Tibial nerve (tissue), 4 donors: ENCODE measurements around the gene BLOC1S3.

ENCODE experiments used
- CTCF ChIP-seq, 5 experiments: fragments of 200-600 bp in 3 of 5; fragments of 450-650 bp in 2 of 5; sonication (generic) in 3 of 5; IDR thresholded peaks; one replicate each; pipeline ENCODE4 v1.5.1; 2016 to 2019; ENCODE audit warnings: antibody characterized with exemption in 5 of 5, mild to moderate bottlenecking in 3 of 5, moderate library complexity in 2 of 5
- EP300 ChIP-seq, 2 donors: sonication (generic); formaldehyde crosslinking; IDR thresholded peaks; one replicate each; pipeline ENCODE4 v1.6.1; 2017; ENCODE audit warnings: antibody characterized with exemption in 2 of 2, mild to moderate bottlenecking in 1 of 2

DNA sequence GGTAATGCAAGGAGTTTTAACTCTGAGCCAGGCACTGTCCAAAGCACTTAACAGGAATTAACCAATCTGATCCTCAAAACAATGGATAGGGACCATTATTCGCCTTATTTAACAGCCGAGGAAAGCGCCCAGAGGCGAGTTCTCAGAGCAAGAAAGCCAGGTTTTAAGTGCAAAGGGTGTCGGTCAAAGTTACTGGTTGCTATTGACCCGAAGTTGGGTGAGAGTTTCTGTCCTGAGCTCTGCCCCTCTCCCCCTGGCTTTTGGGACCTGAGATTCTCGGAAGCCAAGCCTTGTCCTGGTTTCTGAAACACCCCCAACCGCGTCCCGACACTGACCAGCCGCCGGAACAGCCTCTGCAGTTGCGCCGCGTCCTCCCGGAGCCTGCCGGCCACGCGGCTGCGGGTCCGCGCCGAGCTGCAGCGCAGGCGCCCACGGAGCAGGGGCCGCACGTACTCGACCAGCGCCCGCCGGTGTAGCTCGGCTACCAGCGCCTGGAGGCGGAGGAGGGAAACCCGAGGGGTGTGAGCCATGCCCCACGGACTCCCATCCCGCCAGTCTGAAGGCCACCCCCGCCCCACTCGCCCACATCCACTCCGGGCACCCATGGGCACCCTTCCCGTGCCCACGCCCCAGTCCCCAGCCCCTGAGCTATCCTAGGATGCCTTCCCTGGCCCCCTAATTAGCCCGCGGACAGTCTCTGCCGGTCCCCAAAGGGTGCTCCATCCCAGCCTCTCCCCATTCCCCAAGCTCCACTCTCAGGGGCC, 38.8 kb downstream of the BLOC1S3 start:
- TF ChIP-seq CTCF (IDR thresholded peaks at IDR 0.05) (no peak), EP300 (IDR thresholded peaks at IDR 0.05) (no peak)
